ENCODE data around the gene CLCF1. TPM values are rescaled to one million over a fixed set of nuclear protein-coding genes. Genes with fewer than 3 reads are reported as not detected.

The CLCF1 gene
- total and polyA plus RNA-seq, 10 of the 15 experiments (the other 5 are each of a cell fraction or from before 2014, with no cell fraction given): 0.16 to 2.1 (median 0.63) TPM; not detected in 1

- RAD21 ChIA-PET (ENCODE audit: unreplicated experiment): interaction anchor here (0.5 to 10.1 kb wide), 19 partner anchors 8 to 227 kb away, joined by 3 to 525 read pairs (median 7); partner anchors contain the start of genes CLCF1, PPP1CA, PTPRCAP and RAD9A
- 0 out of 2 replicates have a peak overlapping the region, but pooled peaks have one; percentile 14 for H2AFZ ChIP-seq (ENCODE audit: control insufficient read depth, low read depth, low read length)
- no peaks in the 10 kb centered on the region for H3K9me3 ChIP-seq (replicated peaks; ENCODE audit: control insufficient read depth, insufficient read depth, low read length)
- H4K20me1 ChIP-seq (ENCODE audit: control insufficient read depth, insufficient read depth): no peaks in the 10 kb centered on the region
- BruUV-seq (replicated peaks): TSS peak; percentile 88
- no peaks in the 10 kb centered on the region; a peak in 1 of 4 replicates for H3K27me3 ChIP-seq (replicated peaks in 1 of 2; ENCODE audit: control insufficient read depth in 2 of 2, insufficient read depth in 2 of 2, low read length in 1 of 2)
- H3K79me2 ChIP-seq (ENCODE audit: control insufficient read depth, insufficient read depth, low read length): peaks cover 19% of the 10 kb centered on the region
- H3K36me3 ChIP-seq (ENCODE audit: control insufficient read depth in 2 of 2, insufficient read depth in 2 of 2, low read length in 1 of 2): no peaks in the 10 kb centered on the region
- peak; percentile 6 for ATAC-seq
- H3K4me2 ChIP-seq (ENCODE audit: control insufficient read depth, insufficient read depth): peak overlapping the region; percentile 85
- H3K9ac ChIP-seq (ENCODE audit: control insufficient read depth, insufficient read depth, low read length): peak overlapping the region; percentile 71
- 0% methylated on average over 8 of the region's 8 CpGs for WGBS (ENCODE audit: insufficient coverage, insufficient replicate concordance, low lambda C conversion rate, missing lambda C conversion rate)
- CTCF ChIA-PET: interaction anchor here (0.7 to 26.2 kb wide), 15 partner anchors 8 to 260 kb away, joined by 3 to 1301 read pairs (median 5); partner anchors contain the start of genes CLCF1, GSTP1, PPP1CA and RAD9A
- DNase-seq (ENCODE audit: low read depth, low spot score): no peak
- POLR2A ChIA-PET: interaction anchor here (0.6 to 11.4 kb wide), 28 partner anchors 9 to 1042 kb away, joined by 3 to 183 read pairs (median 6); partner anchors contain the start of genes ANKRD13D, CLCF1, GRK2 and GSTP1
- in situ Hi-C loops (cut with MboI) (loop anchor here (5.0 kb wide), 1 partner anchor 33 kb away; no protein-coding TSS in a partner anchor), intact Hi-C loops (cut with micrococcal nuclease; ENCODE audit: unreplicated experiment) (no loop called here)
- peak overlapping the region; percentile 99 for H3K27ac ChIP-seq (ENCODE audit: control insufficient read depth, insufficient read depth)
- H3K4me1 ChIP-seq (ENCODE audit: control insufficient read depth, insufficient read depth, low read length): peaks cover 52% of the 10 kb centered on the region
- FAIRE-seq: no peak
- SMC1A ChIA-PET (ENCODE audit: uncharacterized antibody, unreplicated experiment): interaction anchor here (0.9 to 15.8 kb wide), 13 partner anchors 8 to 248 kb away, joined by 3 to 646 read pairs (median 5); partner anchors contain the start of genes CLCF1, PITPNM1, PPP1CA and RAD9A
- peak overlapping the region; percentile 74; the same call in 1 of the 2 replicates for H3K4me3 ChIP-seq
- no peak; the same call in 1 of the 2 replicates for TF ChIP-seq PKNOX1 (IDR thresholded peaks at IDR 0.05)
- TF ChIP-seq RBBP5 (conservative IDR thresholded peaks at IDR 0.05): no peak
- TF ChIP-seq BACH1 (IDR thresholded peaks at IDR 0.05; ENCODE audit: borderline replicate concordance): peak; percentile 58
- TF ChIP-seq NRF1 (conservative IDR thresholded peaks at IDR 0.05; ENCODE audit: low read depth, low read length): no peak
- TF ChIP-seq SRF (IDR thresholded peaks at IDR 0.05; ENCODE audit: low read depth in 2 of 2, low read length in 2 of 2): no peak
- TF ChIP-seq POLR2AphosphoS5 (IDR thresholded peaks at IDR 0.05; ENCODE audit: low read length): no peak
- TF ChIP-seq CBX5 (IDR thresholded peaks at IDR 0.05; ENCODE audit: low read depth): no peak
- no peak for TF ChIP-seq EGR1 (IDR thresholded peaks at IDR 0.05; ENCODE audit: borderline replicate concordance in 1 of 2, low read depth in 2 of 2, low read length in 2 of 2)
- no peak for TF ChIP-seq STAT1 (conservative IDR thresholded peaks at IDR 0.05)
- TF ChIP-seq SUZ12 (IDR thresholded peaks at IDR 0.05; ENCODE audit: unreplicated experiment): no peak
- no peak for TF ChIP-seq PRDM15 (CRISPR knock-in tag; IDR thresholded peaks at IDR 0.05)
- no peak for TF ChIP-seq CBFB (IDR thresholded peaks at IDR 0.05; ENCODE audit: low read depth)
- no peak for TF ChIP-seq FOS (IDR thresholded peaks at IDR 0.05; ENCODE audit: borderline replicate concordance, extremely low read depth, insufficient read length)
- no peak for TF ChIP-seq E2F4 (IDR thresholded peaks at IDR 0.05; ENCODE audit: low read depth, low read length)
Observed at GRCh38 chr11:67354075-67355022, 19.0 kb downstream of the CLCF1 start.
